Measurements from ENCODE around the gene GRPEL1.

Gene GRPEL1

DNA sequence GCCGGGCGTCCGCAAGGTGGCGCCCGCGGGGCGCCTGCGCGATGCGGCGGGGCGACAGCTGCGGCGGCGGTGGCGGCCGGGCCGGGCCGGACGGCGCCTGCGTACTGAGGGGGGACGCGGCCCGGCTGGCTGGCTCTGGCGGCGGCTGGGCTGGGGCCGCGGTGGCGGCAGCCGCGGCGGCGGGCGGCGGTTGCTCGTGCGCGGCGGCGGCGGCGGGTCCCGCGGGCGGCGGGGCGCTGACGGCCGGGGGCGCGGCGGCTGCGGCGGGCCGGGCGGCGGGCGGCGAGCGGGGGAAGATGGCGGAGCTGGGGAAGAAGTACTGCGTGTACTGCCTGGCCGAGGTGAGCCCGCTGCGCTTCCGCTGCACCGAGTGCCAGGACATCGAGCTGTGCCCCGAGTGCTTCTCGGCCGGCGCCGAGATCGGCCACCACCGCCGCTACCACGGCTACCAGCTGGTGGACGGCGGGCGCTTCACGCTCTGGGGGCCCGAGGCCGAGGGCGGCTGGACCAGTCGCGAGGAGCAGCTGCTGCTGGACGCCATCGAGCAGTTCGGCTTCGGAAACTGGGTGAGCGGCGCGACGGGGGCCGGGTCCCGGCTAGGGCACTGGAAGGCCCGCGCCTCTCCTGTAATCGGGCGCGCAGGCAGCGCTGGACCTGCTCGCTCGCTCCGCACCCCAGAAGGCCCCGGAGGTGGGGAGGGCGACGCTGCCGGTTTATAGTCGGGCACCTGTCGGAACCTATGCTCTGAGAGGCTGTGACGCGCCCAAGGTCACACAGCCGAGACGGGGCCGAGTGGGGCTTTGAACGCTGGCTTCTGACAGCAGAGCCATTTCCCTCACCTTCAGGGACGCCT is 24.4 kb downstream of the GRPEL1 start, which contains the start of gene TADA2B:
TADA2B (plus strand) TSS at position 89 of the 853 bp plus-strand sequence; CDS start at position 297, 208 bp downstream.
- no peak for DNase-seq (ENCODE audit: extremely low read depth, low read depth)
- TF ChIP-seq, protein P1, sequence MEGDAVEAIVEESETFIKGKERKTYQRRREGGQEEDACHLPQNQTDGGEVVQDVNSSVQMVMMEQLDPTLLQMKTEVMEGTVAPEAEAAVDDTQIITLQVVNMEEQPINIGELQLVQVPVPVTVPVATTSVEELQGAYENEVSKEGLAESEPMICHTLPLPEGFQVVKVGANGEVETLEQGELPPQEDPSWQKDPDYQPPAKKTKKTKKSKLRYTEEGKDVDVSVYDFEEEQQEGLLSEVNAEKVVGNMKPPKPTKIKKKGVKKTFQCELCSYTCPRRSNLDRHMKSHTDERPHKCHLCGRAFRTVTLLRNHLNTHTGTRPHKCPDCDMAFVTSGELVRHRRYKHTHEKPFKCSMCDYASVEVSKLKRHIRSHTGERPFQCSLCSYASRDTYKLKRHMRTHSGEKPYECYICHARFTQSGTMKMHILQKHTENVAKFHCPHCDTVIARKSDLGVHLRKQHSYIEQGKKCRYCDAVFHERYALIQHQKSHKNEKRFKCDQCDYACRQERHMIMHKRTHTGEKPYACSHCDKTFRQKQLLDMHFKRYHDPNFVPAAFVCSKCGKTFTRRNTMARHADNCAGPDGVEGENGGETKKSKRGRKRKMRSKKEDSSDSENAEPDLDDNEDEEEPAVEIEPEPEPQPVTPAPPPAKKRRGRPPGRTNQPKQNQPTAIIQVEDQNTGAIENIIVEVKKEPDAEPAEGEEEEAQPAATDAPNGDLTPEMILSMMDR (IDR thresholded peaks at IDR 0.05; ENCODE audit: low read depth, low read length): peak; percentile 16

DNA sequence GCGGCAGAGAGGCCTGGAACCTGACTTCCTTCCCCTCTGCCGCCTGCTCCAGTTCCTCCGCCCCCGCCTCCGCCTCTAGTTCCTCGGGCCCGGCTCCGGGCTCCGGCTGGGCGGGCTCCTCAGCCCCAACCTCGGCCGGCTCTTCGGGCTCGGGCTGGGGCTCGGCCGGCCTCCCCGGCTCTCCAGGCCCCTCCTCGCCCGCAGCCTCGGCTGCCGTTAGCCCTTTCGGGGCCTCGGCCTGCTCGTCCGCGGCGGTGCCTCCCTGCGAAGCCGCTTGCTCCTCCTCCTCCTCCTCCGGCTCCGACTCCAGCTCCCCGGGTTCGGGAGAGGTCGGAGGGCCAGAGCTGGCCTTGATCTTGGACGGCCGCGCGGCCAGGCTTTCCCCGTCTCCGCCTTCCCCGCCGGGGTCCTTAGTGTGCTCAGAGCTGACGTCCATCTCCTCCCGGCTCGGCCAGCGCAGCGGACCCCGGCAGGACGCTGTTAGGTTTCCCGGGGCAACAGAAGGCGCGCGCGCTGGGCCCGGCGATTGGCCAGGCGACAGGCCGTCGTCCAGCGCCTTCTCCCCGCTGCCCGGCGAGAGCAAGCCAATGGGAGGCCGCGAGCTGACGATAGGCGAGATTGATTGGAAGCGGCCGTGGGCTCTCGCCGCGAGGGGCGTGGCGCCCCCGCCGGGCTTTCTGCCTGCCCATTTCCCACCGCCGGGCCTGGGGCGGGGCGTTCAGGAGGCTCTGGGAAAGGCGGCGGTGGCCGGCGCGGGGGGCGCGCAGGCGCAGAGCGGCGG is 25.2 kb downstream of the GRPEL1 start:
- DNase-seq (ENCODE audit: extremely low read depth, low read depth): peak; percentile 95
- TF ChIP-seq, protein P1 (IDR thresholded peaks at IDR 0.05; ENCODE audit: low read depth, low read length): no peak

DNA sequence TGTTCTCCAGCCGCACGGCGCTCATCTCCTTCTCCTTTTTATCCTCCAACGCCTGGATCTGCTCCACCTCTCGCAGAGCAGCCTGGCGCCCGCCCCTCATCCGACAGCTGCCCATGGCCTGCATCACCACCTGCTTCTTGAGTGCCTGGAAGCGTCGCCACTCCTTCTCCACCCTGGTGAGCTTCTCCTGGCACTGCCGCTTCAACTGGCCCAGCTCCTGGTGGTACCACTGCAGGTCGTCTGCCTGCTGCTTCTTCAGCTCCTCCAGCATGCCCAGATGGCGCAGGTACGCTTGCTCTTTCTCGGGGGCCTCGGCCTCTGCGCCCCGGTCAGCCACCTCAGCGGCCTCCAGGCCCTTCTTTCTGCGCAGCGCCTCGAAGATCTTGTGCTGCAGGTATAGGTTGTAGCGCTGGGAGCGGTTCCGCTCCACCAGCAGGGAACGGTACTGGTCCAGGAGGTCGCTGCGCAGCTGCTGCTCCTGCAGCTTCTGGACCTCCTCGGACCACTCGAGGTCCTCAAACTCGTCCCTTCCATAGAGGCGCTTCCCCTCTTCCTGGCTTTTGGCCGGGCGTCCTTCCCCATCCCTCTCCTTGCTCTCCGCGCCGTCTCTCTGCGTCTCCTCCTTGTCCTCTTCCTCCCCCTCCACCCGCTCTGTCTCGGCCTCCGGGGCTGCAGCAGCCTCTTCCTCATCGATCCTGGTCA is 25.9 kb downstream of the GRPEL1 start:
- DNase-seq (ENCODE audit: extremely low read depth, low read depth): no peak
- TF ChIP-seq, protein P1 (IDR thresholded peaks at IDR 0.05; ENCODE audit: low read depth, low read length): no peak

DNA sequence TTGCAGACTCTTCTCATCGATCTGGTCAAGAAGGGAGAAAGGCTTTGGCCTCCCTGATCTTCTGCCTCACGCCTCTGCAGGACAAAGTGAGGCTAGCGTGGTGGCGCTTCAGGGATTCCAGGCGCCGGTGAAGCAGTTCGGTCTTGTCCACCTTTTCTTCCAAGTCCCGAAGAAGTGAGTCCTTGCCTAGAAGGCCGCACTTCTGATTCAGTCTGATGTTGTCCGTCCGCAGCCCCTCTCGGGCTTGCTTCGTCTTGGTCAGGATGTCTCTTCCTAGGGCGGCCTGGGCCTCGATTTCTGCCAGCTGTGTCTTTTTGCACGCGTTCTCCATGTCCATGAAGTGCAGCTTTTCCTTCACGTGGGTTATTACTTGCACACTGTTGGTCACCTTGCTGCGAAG is 26.6 kb downstream of the GRPEL1 start:
- DNase-seq (ENCODE audit: extremely low read depth, low read depth): no peak
- TF ChIP-seq, protein P1 (IDR thresholded peaks at IDR 0.05; ENCODE audit: low read depth, low read length): no peak

DNA sequence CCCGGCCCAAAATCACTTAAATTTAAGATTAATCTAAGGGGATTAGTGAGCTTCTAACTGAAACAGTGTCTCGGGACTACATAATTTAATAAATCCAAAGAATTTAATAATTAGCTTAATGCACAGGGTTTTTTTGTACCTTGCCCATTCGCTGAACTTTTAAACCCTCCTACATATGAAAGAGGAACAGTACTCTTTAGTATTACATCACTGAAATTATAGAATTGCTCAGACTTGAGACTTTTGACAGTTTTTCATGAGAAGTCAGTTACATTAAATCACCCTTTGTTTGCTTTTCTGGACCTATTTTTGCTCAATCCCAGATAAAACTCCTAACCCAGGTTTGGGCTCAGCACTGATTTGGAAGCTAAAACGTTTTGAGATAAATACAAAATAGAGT is 27.1 kb downstream of the GRPEL1 start:
- TF ChIP-seq, protein P1 (IDR thresholded peaks at IDR 0.05; ENCODE audit: low read depth, low read length): no peak
- no peak for DNase-seq (ENCODE audit: extremely low read depth, low read depth)

DNA sequence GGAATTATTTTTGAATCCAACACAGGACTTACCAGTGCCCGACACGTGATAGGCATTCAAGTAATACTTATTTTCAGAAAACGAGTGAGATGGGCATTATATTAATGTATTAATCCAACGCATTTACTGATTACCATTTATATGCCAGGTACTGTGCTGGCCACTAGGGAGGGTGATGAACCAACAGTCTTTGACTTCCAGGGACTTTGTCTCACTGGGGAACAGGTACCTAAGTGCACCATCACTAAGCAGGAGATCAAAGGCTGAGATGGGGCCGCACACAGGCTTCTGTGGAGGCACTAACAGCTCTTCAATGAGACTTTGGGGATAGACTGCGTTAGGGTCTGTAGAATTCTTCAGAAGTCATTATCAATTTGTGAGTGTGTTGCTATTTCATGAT is 30.4 kb downstream of the GRPEL1 start:
- no peak for DNase-seq (ENCODE audit: extremely low read depth, low read depth)
- TF ChIP-seq, protein P1 (IDR thresholded peaks at IDR 0.05; ENCODE audit: low read depth, low read length): no peak

Measured in AG09319 (cell line).